ENCODE results near the gene NTN3.

DNA sequence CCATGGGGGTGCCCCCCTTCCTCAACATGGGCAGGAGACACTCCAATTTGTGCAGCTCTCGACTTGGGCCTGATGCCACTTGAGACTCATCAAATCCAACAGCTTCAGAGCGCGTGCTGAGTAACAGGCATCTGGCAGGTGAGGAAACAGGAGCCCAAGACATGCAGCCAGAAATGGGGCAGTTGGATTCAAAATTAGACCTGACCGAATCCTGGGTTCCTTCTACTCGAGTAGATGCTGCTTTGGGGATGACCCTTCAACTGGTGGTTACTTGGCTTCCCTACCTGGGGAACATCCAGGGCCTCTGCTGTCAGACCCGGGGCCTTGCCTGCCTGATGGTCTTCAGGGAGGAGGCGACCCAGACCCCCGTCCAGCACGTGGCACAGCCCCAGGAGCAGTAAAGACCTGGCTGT lies 488 bp upstream of the NTN3 start:
- TF ChIP-seq POLR2A (IDR thresholded peaks at IDR 0.05) = no peak
- TF ChIP-seq, protein P1, sequence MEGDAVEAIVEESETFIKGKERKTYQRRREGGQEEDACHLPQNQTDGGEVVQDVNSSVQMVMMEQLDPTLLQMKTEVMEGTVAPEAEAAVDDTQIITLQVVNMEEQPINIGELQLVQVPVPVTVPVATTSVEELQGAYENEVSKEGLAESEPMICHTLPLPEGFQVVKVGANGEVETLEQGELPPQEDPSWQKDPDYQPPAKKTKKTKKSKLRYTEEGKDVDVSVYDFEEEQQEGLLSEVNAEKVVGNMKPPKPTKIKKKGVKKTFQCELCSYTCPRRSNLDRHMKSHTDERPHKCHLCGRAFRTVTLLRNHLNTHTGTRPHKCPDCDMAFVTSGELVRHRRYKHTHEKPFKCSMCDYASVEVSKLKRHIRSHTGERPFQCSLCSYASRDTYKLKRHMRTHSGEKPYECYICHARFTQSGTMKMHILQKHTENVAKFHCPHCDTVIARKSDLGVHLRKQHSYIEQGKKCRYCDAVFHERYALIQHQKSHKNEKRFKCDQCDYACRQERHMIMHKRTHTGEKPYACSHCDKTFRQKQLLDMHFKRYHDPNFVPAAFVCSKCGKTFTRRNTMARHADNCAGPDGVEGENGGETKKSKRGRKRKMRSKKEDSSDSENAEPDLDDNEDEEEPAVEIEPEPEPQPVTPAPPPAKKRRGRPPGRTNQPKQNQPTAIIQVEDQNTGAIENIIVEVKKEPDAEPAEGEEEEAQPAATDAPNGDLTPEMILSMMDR (IDR thresholded peaks at IDR 0.05) = no peak
